B cell (primary cell): ENCODE measurements around the gene PLCD1. TPM values are rescaled to one million over a fixed set of nuclear protein-coding genes. Genes with fewer than 3 reads are reported as not detected.

Experiments used
- ATAC-seq: fragments of 200-7000 bp; cut with Tn5 transposase; one replicate; pipeline ENCODE4 v1.10.0; 2021; ENCODE audit warnings: low read depth, mild to moderate bottlenecking, moderate number of reproducible peaks, moderate library complexity
- CTCF ChIA-PET: fragments of 350-600 bp; sonication (Branson Sonifier 250); formaldehyde crosslinking; loops from one replicate; lab custom pipeline; 2021; ENCODE audit warnings: antibody characterized with exemption, inconsistent platforms; lab: Charles Lee
- POLR2A ChIA-PET: fragments of 350-600 bp; sonication (Branson Sonifier 250); formaldehyde crosslinking; loops from one replicate; lab custom pipeline; 2021; ENCODE audit warnings: antibody characterized with exemption; lab: Charles Lee
- DNase-seq: peaks from one replicate; pipeline ENCODE4 v3.0.0; 2013
- H2AFZ ChIP-seq: 2 replicates; pipeline ENCODE4 v1.6.1; 2012; ENCODE audit warnings: mild to moderate bottlenecking, low read depth, low read length; ENCODE audit not compliant: insufficient read depth, poor library complexity, severe bottlenecking
- H3K27ac ChIP-seq, 2 donors: 1 replicate in 1 of 2; 2 replicates in 1 of 2; pipeline ENCODE4 v1.5.1; 2012 to 2013; ENCODE audit warnings: low read length in 2 of 2, mild to moderate bottlenecking in 2 of 2, moderate library complexity in 1 of 2
- H3K27me3 ChIP-seq, 4 experiments: fragments of 200-600 bp in 1 of 4; sonication (generic) in 1 of 4; replicated peaks in 1 of 4; 1 replicate in 2 of 4; 2 replicates in 2 of 4; pipeline versions ENCODE4 v1.6.1 to v1.7.0; 2013 to 2016; ENCODE audit warnings: low read length in 3 of 4, mild to moderate bottlenecking in 2 of 4, mixed read lengths in 1 of 4, moderate library complexity in 1 of 4; ENCODE audit not compliant: insufficient read depth in 4 of 4, control insufficient read depth in 3 of 4; ENCODE audit errors: control extremely low read depth in 1 of 4
- H3K36me3 ChIP-seq, 2 experiments: replicated peaks in 1 of 2; 1 replicate in 1 of 2; 2 replicates in 1 of 2; pipeline versions ENCODE4 v1.6.1 to v1.7.1; 2013; ENCODE audit warnings: low read length in 1 of 2; ENCODE audit not compliant: insufficient read depth in 2 of 2, control insufficient read depth in 1 of 2; ENCODE audit errors: control extremely low read depth in 1 of 2, extremely low read depth in 1 of 2
- H3K4me1 ChIP-seq, 2 donors: fragments of 200-600 bp in 1 of 2; sonication (generic) in 1 of 2; 1 replicate in 1 of 2; 2 replicates in 1 of 2; pipeline versions ENCODE4 v1.5.1 to v1.6.1; 2013 to 2017; ENCODE audit warnings: low read length in 2 of 2; ENCODE audit not compliant: control insufficient read depth in 2 of 2, insufficient read depth in 2 of 2
- H3K4me2 ChIP-seq: replicated peaks from 2 replicates; pipeline ENCODE3; 2012; ENCODE audit warnings: mild to moderate bottlenecking, low read depth, low read length; ENCODE audit not compliant: poor library complexity, severe bottlenecking
- H3K4me3 ChIP-seq, 5 experiments: fragments of 200-600 bp in 1 of 5; sonication (generic) in 1 of 5; 1 replicate in 3 of 5; 2 replicates in 2 of 5; pipeline versions ENCODE4 v1.5.1 to v1.7.0; 2011 to 2016; ENCODE audit warnings: low read length in 4 of 5, mild to moderate bottlenecking in 4 of 5, low read depth in 2 of 5, control low read depth in 1 of 5, moderate library complexity in 1 of 5; ENCODE audit not compliant: insufficient read depth in 1 of 5; ENCODE audit errors: control extremely low read depth in 1 of 5, extremely low read depth in 1 of 5
- H3K79me2 ChIP-seq: fragments of 200-600 bp; sonication (generic); one replicate; pipeline ENCODE4 v1.6.0; 2016; ENCODE audit warnings: low read length; ENCODE audit not compliant: control insufficient read depth, insufficient read depth
- H3K9ac ChIP-seq: fragments of 200-600 bp; sonication (generic); 2 replicates; pipeline ENCODE4 v1.6.1; 2017; ENCODE audit warnings: mild to moderate bottlenecking, low read length, moderate library complexity
- H3K9me3 ChIP-seq, 3 donors: one replicate each; pipeline versions ENCODE4 v1.6.1 to v1.7.1; 2013; ENCODE audit warnings: low read length in 2 of 3; ENCODE audit not compliant: control insufficient read depth in 2 of 3, insufficient read depth in 1 of 3; ENCODE audit errors: control extremely low read depth in 1 of 3
- H4K20me1 ChIP-seq: 2 replicates; pipeline ENCODE4 v1.6.0; 2012; ENCODE audit warnings: mild to moderate bottlenecking, low read length; ENCODE audit not compliant: insufficient read depth, control insufficient read depth, poor library complexity, severe bottlenecking
- H3K27ac Mint-ChIP-seq: one replicate; pipeline ENCODE4 v1.8.0; 2021; ENCODE audit warnings: mixed read lengths
- H3K27me3 Mint-ChIP-seq: one replicate; pipeline ENCODE4 v1.8.0; 2021; ENCODE audit warnings: mixed read lengths
- H3K4me1 Mint-ChIP-seq: one replicate; pipeline ENCODE4 v1.8.0; 2021; ENCODE audit warnings: mixed read lengths
- H3K4me3 Mint-ChIP-seq: one replicate; pipeline ENCODE4 v1.8.0; 2021; ENCODE audit warnings: mixed read lengths
- H3K9me3 Mint-ChIP-seq: one replicate; pipeline ENCODE4 v1.8.0; 2022; ENCODE audit warnings: mixed read lengths; ENCODE audit not compliant: insufficient read depth
- CTCF ChIP-seq: fragments of 200-600 bp; IDR thresholded peaks from one replicate; pipeline ENCODE4 v1.8.0; 2022; ENCODE audit warnings: antibody characterized with exemption, mild to moderate bottlenecking
- EZH2 ChIP-seq: IDR thresholded peaks from 2 replicates; pipeline ENCODE4 v1.6.1; 2012; ENCODE audit warnings: borderline replicate concordance, low read depth, mild to moderate bottlenecking, moderate library complexity, low read length; ENCODE audit not compliant: insufficient read depth, poor library complexity, severe bottlenecking
- WGBS: methylation state at CpG from one replicate; pipeline ENCODE4 v1.1.5; 2013; ENCODE audit warnings: missing lambda C conversion rate; ENCODE audit not compliant: insufficient coverage; 5-methylcytosine and 5-hydroxymethylcytosine counted together
- intact Hi-C: fragments of 100-400 bp; cut with micrococcal nuclease; formaldehyde crosslinking; loops from one replicate; pipeline ENCODE4 v1.10.0; 2022
- polyA plus RNA-seq: library from polyadenylated mRNA; depleted of rRNA; stranded (reverse); fragments of >200 nt; gene quantifications from 2 replicates; pipeline ENCODE4 v1.2.3, GENCODE V29; 2012
- total RNA-seq, 2 donors: library from RNA; stranded (reverse); fragments of 120-200 nt in 1 of 2; gene quantifications; 1 replicate in 1 of 2; 2 replicates in 1 of 2; pipeline versions ENCODE4 v1.2.3 to v1.2.4, GENCODE V29; 2013 to 2022

PLCD1 gene
- total and polyA plus RNA-seq, 2 donors (not counting 1 experiment from before 2014, with no cell fraction given): 5.8 to 10.1 TPM

- Mint-ChIP-seq H3K4me1 (no peaks in the 10 kb centered on the region), H3K4me3 (no peak overlapping the region), H3K27ac (no peak overlapping the region), H3K27me3 (no peaks in the 10 kb centered on the region), H3K9me3 (peaks cover 3% of the 10 kb centered on the region)
- Histone ChIP-seq H3K9me3 (peaks cover 0 to 16% (median 0%) of the 10 kb centered on the region in 3 donors), H3K4me1 (no peaks in the 10 kb centered on the region), H3K27ac (no peak overlapping the region), H3K4me2 (no peak overlapping the region), H4K20me1 (no peaks in the 10 kb centered on the region), H3K79me2 (no peaks in the 10 kb centered on the region), H3K27me3 (no peaks in the 10 kb centered on the region), H3K4me3 (no peak overlapping the region), H2AFZ (no peak overlapping the region), H3K9ac (no peak overlapping the region), H3K36me3 (peaks cover 0 to 3% of the 10 kb centered on the region in 2 experiments)
- no peak for ATAC-seq
- CTCF ChIA-PET: no interaction called here
- DNase-seq: no peak
- TF ChIP-seq EZH2 (no peak), CTCF (no peak)
- 86% methylated on average over 1 of the region's 3 CpGs for WGBS
- intact Hi-C loops: no loop called here
- POLR2A ChIA-PET: no interaction called here
Measured at GRCh38 chr3:38015485-38015884, 14.0 kb downstream of the PLCD1 start.

- 97% methylated on average over 21 of the region's 21 CpGs for WGBS
- H3K4me2 ChIP-seq: no peak overlapping the region
- H3K4me1 ChIP-seq: no peaks in the 10 kb centered on the region
- intact Hi-C loops: no loop called here
- Mint-ChIP-seq H3K9me3 (peaks cover 3% of the 10 kb centered on the region), H3K4me3 (no peak overlapping the region), H3K27me3 (no peaks in the 10 kb centered on the region), H3K27ac (no peak overlapping the region), H3K4me1 (no peaks in the 10 kb centered on the region)
- peaks cover 0 to 7% (median 0%) of the 10 kb centered on the region in 3 donors for H3K9me3 ChIP-seq
- no peaks in the 10 kb centered on the region for H3K27me3 ChIP-seq
- no peaks in the 10 kb centered on the region for H3K79me2 ChIP-seq
- ATAC-seq (no peak), DNase-seq (no peak)
- ChIA-PET CTCF (interaction anchor here (1.0 kb wide), 1 partner anchor 7 kb away, joined by 3 read pairs; no protein-coding TSS in a partner anchor), POLR2A (no interaction called here)
- no peaks in the 10 kb centered on the region for H4K20me1 ChIP-seq
- peaks cover 0 to 9% of the 10 kb centered on the region in 2 experiments for H3K36me3 ChIP-seq
- TF ChIP-seq EZH2: no peak
- TF ChIP-seq CTCF: no peak
- no peak overlapping the region for H3K27ac ChIP-seq
- no peak overlapping the region for H2AFZ ChIP-seq
- no peak overlapping the region for H3K4me3 ChIP-seq
- no peak overlapping the region for H3K9ac ChIP-seq
Measured at GRCh38 chr3:38011111-38011510, 18.3 kb downstream of the PLCD1 start.
